HG02571 (cell line): ENCODE data around the gene CADPS.

Experiments
- ATAC-seq: cut with Tn5 transposase; IDR thresholded peaks from one replicate; pipeline ENCODE4 v1.9.1; 2021; ENCODE audit warnings: mild to moderate bottlenecking, moderate library complexity; ENCODE audit not compliant: unreplicated experiment

CADPS gene

DNA sequence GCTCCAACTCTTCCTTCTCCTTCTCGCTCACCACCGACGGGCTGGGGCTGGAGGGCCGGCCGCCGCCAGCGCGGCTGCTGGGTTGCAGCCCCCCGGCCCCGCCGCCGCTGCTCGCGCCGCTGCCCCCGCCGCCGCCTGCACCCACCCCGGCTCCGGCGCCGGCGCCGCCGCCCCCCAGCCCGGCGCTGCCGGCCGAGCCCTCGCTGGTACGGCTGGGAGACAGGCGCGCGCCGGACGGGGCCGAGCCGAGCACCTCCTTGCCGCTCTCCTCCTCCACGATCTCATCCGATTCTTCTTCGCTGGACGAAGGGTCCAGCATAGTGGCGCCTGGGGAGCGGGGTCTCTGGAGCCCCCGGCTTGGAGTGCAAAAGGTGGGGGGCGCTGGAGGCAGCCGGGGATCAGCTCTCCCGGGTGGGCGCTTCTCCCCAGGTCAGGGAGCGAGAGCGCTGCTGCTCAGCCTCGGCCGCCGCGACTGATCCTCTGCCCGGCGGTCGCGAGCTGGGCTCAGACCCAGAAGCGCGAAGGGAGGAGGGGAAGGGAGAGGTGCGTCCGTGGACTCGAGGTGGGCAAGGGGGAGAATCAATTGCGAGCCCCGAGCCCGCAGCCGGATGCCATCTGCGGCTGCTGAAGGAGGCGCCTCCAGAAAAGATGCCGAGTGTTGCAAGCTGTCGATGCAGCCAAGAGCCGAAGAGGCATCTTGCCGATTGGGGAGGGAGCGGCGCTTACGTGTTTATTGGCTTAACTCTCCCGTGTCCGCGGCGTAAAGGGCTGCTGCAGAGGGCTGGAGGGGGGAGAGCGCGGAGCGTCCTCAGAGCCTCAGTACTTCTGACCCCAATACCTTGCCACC lies at the start of gene CADPS:
Gene CADPS, minus strand, starts transcription at position 706 of the 847 bp plus-strand sequence. Its CDS starts 387 bp downstream, at position 319.
- no peak for ATAC-seq

DNA sequence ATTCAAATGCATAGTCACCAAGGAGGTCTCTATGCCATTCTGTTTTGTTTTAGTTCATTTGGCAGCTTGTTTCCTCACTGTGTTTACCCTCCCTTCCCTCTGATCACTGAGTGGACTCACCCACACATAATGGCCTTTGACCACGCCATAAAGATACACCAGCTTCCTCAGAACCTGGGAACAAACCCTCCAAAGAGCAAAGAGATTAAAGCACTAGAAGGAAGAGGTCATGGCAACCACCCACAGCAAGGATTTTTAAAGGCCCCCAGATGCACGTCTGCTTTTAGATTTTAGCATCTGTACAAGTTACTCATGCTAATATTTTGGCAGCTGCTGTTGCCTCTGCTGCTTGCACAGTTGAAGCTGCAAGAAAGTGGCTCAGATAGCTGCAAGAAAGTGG lies 47.9 kb upstream of the CADPS start:
- no peak for ATAC-seq

GRCh38 chr3:62922326-62922725 lies 47.1 kb upstream of the CADPS start:
- no peak for ATAC-seq

DNA sequence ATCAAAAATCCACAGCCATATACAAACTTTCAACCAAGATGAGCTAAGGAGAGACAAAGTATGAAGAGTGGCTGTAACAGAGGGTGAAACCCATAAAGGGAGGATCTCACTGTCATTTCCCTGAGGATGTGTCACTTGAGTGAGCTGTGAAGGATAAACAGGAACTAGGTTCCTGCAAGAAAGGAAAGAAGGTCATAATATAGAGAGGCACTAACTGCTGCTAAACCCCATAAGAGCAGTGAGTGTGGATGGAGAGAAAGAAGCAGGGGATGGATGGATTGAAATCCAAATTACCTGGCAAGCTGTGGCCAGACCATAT lies 45.2 kb upstream of the CADPS start:
- ATAC-seq, result no peak

DNA sequence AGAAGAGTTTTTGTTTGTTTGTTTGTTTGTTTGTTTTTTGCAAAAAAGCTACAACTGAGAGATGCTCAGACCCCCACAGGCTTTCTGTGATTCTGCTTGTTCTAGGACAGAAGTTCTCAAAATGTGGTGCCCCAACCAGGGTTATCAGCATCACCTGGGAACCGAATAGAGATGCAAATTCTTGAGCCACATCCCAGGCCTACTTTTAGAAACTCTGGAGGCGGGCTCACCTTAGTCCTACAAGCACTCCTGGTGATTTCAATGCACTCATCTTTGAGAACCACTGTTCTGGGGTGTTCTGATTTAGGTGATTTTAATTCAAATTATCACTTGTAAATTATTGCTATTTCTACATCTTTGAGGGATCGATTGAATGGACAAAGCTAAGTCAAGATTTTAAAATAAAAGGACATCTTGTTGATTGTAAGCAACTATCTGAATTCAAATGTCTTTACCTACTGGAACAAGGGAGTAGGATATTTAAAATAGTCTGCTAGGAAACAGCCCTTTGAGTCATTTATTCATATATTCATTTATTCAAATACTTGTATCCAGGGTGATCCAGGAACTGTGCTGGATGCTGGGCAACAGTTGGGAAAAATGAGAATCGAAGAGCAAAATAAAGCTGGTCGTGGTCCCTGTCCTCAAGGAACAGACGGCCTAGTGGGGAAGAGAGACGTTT lies 44.7 kb upstream of the CADPS start:
- ATAC-seq, result no peak

- ATAC-seq, result no peak
Measured at GRCh38 chr3:62918777-62919176, 43.6 kb upstream of the CADPS start.

- ATAC-seq, result no peak
Measured at GRCh38 chr3:62918131-62918530, 42.9 kb upstream of the CADPS start.

DNA sequence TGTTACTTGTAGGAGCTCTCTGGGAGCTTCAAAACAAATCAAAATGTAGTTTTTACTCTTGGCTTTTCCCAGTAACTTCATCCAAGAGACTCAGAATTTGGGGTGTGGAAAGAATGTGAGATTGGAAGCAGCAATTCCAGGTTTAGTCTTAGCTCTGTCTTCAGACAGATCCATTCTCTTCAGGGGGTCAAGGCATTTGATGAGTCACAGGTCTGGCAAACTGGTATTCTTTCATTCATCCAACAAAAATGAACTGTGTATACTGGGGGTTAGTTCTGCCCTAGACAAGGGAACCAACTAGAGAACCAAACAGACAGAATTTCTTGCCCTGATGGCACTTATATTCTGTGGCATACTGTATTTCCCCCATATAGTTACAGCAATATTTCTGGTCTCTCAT lies 36.3 kb upstream of the CADPS start:
- ATAC-seq, result no peak

GRCh38 chr3:62905331-62905730 lies 30.1 kb upstream of the CADPS start:
- no peak for ATAC-seq

DNA sequence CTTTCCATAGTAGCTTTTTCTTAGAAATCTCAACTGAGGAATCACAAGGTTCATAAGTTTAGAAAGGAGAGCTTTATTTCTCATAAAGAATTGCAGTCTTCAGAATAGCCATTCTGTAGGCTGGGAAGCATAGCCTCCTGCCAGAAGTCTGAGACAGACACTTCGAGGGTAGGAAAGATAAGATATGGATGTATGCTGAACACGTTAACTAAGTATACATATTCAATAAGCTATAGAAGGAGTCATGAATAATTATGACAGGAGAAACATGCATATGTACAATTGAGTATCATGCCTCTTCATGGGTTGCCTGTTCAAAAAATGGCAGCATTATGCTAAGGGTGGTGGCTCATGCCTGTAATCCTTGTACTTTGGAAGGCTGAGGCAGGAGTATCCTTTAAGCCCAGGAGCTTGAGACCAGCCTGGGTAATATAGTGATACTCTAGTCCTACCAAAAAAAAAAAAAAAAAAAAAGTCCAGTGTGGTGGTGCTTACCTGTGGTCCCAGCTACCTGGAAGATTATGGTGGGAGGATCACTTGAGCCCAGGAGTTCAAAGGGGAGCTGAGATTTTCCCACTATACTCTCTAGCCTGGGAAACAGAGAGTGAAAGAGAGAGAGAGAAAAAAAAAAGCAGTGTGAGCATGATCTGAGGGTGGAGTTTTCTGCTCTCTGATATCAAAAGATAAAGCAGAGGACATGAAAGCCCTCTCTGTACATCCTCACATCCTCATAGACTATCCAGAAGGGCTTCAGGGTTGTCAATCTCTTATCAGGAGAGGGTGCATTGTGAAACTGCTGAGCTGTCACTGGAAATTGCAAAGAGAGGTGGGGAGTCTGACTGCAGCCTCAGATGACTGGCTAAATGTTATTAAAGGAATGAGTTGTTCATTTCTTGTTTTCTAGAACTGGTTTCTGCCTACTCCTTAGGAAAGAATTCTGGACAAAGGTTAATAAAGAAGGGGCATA lies 23.6 kb upstream of the CADPS start:
- no peak for ATAC-seq

DNA sequence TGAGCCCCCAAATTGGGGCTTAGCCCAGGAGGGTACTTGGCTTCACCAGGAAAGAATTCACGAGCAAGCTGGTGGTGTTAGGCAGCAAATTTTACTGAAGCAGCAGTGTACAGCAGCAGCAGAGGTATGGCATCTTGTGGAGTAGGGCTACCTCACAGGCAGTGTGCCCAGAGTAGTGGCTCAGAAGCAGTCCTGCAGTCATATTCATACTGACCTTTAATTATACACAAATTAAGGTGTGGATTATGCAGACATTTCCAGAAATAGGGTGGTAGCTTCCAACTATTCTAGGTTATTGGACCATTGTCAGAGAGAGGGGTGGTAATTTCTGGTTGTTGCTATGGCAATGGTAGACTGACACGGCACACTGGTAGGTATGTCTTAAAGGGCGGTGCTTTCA lies 20.7 kb upstream of the CADPS start:
- no peak for ATAC-seq

GRCh38 chr3:62892951-62893350 lies 17.7 kb upstream of the CADPS start:
- no peak for ATAC-seq

DNA sequence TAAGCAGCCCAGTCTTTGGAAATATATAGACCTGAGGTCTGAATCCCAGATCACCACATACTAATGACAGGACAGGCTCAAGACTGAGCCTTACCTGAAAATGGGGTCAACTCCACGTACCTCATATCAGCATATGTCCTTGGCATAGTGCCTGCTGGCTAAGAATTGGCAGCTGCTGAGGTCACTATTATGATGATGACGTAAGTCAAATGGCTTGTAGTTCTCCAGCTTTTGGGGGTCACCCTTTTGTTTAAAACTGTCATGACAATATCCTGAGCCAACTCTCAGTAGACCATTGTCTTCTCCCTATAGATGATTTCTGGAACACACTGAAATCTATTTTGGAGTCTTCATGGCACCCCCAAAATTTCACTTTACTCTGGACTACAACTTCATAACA lies 16.8 kb upstream of the CADPS start:
- ATAC-seq, result no peak

- no peak for ATAC-seq
Measured at GRCh38 chr3:62888778-62889177, 13.6 kb upstream of the CADPS start.

GRCh38 chr3:62888180-62888579 lies 13.0 kb upstream of the CADPS start:
- no peak for ATAC-seq

GRCh38 chr3:62885136-62885535 lies 9.9 kb upstream of the CADPS start:
- no peak for ATAC-seq

DNA sequence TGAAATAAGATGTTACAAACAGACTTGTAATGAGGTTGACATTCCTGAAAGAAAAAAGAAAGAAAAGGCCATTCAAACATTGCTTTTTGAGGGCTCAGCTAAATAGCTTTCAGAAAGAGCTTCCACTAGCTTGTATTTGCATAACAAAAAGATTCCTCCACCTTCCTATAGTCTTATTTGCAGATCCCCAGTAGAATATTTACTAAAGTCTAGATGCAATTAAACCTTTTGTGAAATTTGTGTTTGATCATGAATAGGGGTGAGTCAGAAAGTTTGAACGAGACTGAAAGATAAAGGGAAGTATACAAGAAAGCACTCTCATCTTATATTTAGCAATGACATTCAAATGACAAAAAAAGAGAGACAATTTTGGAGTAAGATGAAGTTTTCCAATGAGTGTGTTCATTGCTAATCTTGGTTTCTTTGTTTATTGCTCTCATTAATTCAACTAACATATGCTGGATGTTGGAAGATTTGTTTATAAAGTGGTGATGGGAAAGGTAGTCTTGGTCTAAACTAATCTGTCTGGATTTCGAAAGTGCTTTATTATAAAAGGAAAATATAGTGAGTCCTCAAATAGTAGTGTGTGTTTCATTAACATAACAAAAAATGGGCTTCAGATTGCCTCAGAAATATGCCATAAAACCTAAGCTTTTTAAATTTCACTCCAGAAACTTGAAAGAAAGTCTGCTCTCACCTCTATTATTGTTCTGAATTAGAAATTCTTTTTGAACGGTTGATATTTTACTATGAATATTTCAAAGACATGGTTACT lies 9.1 kb upstream of the CADPS start:
- no peak for ATAC-seq

GRCh38 chr3:62882676-62883200 lies 7.5 kb upstream of the CADPS start:
- no peak for ATAC-seq

GRCh38 chr3:62876064-62876463 lies 848 bp upstream of the CADPS start:
- ATAC-seq, result no peak

GRCh38 chr3:62875558-62876002 lies 364 bp upstream of the CADPS start:
- no peak for ATAC-seq
